SK-N-SH (cell line): ENCODE results near the gene QKI. TPM values are rescaled to one million over a fixed set of nuclear protein-coding genes. Genes with fewer than 3 reads are reported as not detected.

Experiments
- CTCF ChIA-PET: fragments of 300-600, 350-600 bp; formaldehyde crosslinking; extraction: SDS; loops from one replicate; lab custom pipeline; 2021; lab: Yijun Ruan, JAX
- POLR2A ChIA-PET: fragments of 350-600 bp; sonication (Branson Sonifier 250); formaldehyde crosslinking; extraction: SDS; loops from one replicate; lab custom pipeline; 2020; ENCODE audit warnings: antibody characterized with exemption, inconsistent platforms; lab: Yijun Ruan, JAX
- DNase-seq: peaks from one replicate; pipeline ENCODE4 v3.0.0; 2012
- H2AFZ ChIP-seq: fragments of 200-600 bp; sonication (generic); 2 replicates; pipeline ENCODE4 v1.8.1; 2016; ENCODE audit warnings: antibody characterized with exemption, mild to moderate bottlenecking, low read depth
- H3F3A ChIP-seq: fragments of 200-600 bp; sonication (generic); replicated peaks from 2 replicates; pipeline ENCODE3; 2016; ENCODE audit warnings: antibody characterized with exemption, mild to moderate bottlenecking; ENCODE audit not compliant: insufficient read depth
- H3K27ac ChIP-seq, 2 experiments: fragments of 200-500 bp in 1 of 2; fragments of 200-600 bp in 1 of 2; sonication (Bioruptor generic) in 1 of 2; sonication (generic), shearing (Covaris generic) in 1 of 2; 2 replicates each; pipeline versions ENCODE4 v1.5.1 to v1.6.1; 2014 to 2016; ENCODE audit warnings: low read depth in 2 of 2, inconsistent platforms in 1 of 2, low read length in 1 of 2, mild to moderate bottlenecking in 1 of 2, mixed read lengths in 1 of 2
- H3K27me3 ChIP-seq: fragments of 200-600 bp; sonication (generic), shearing (Covaris generic); 2 replicates; pipeline ENCODE4 v1.6.1; 2016; ENCODE audit warnings: mixed run types; ENCODE audit not compliant: insufficient read depth
- H3K36me3 ChIP-seq, 2 experiments: fragments of 200-500 bp in 1 of 2; fragments of 200-600 bp in 1 of 2; sonication (Bioruptor generic) in 1 of 2; sonication (generic) in 1 of 2; replicated peaks in 1 of 2; 2 replicates each; pipeline versions ENCODE3 to v1.5.1; 2014 to 2016; ENCODE audit warnings: low read length in 1 of 2, mild to moderate bottlenecking in 1 of 2; ENCODE audit not compliant: insufficient read depth in 2 of 2, control insufficient read depth in 1 of 2
- H3K4me1 ChIP-seq, 2 experiments: fragments of 200-500 bp in 1 of 2; fragments of 200-600 bp in 1 of 2; sonication (Bioruptor generic) in 1 of 2; sonication (generic), shearing (Covaris generic) in 1 of 2; 2 replicates each; pipeline versions ENCODE4 v1.5.1 to v1.6.1; 2014 to 2016; ENCODE audit warnings: low read depth in 1 of 2, low read length in 1 of 2, mixed run types in 1 of 2; ENCODE audit not compliant: insufficient read depth in 2 of 2, control insufficient read depth in 1 of 2
- H3K4me2 ChIP-seq: fragments of 200-600 bp; sonication (generic), shearing (Covaris generic); 2 replicates; pipeline ENCODE4 v1.6.1; 2017; ENCODE audit warnings: mixed run types
- H3K4me3 ChIP-seq, 2 experiments: fragments of 200-500 bp in 1 of 2; fragments of 200-600 bp in 1 of 2; sonication (Bioruptor generic) in 1 of 2; sonication (generic), shearing (Covaris generic) in 1 of 2; 2 replicates each; pipeline versions ENCODE4 v1.5.1 to v1.8.1; 2014 to 2016; ENCODE audit warnings: low read depth in 2 of 2, inconsistent platforms in 1 of 2, low read length in 1 of 2, mild to moderate bottlenecking in 1 of 2, mixed read lengths in 1 of 2, moderate library complexity in 1 of 2
- H3K79me2 ChIP-seq: fragments of 200-600 bp; sonication (generic); 2 replicates; pipeline ENCODE4 v1.8.1; 2017; ENCODE audit warnings: mild to moderate bottlenecking; ENCODE audit not compliant: insufficient read depth
- H3K9ac ChIP-seq: fragments of 200-600 bp; sonication (generic); 2 replicates; pipeline ENCODE4 v1.6.1; 2017; ENCODE audit warnings: mixed run types
- H3K9me2 ChIP-seq: fragments of 200-600 bp; sonication (generic); 2 replicates; pipeline ENCODE4 v1.6.1; 2017; ENCODE audit warnings: mixed run types
- H3K9me3 ChIP-seq: fragments of 200-600 bp; sonication (generic); 2 replicates; pipeline ENCODE4 v1.6.1; 2017; ENCODE audit warnings: mixed run types, mild to moderate bottlenecking, moderate library complexity
- H4K20me1 ChIP-seq: fragments of 200-600 bp; sonication (generic); 2 replicates; pipeline ENCODE4 v1.6.1; 2017; ENCODE audit warnings: mild to moderate bottlenecking, mixed run types; ENCODE audit not compliant: insufficient read depth
- CTCF ChIP-seq: fragments of 200-600 bp; sonication (generic); IDR thresholded peaks from 2 replicates; pipeline ENCODE4 v1.6.1; 2017; ENCODE audit warnings: antibody characterized with exemption, mild to moderate bottlenecking, moderate library complexity
- EZH2phosphoT487 ChIP-seq: fragments of 200-600 bp; sonication (generic); IDR thresholded peaks from 2 replicates; pipeline ENCODE4 v1.6.1; 2017; ENCODE audit warnings: low read depth, mixed run types, mild to moderate bottlenecking, antibody characterized with exemption, moderate library complexity, borderline replicate concordance
- FOSL2 ChIP-seq: IDR thresholded peaks from 2 replicates; pipeline ENCODE4 v1.4.0; 2012; ENCODE audit warnings: low read depth, mild to moderate bottlenecking, moderate library complexity, borderline replicate concordance
- FOXM1 ChIP-seq: IDR thresholded peaks from 2 replicates; pipeline ENCODE4 v1.4.0; 2012; ENCODE audit warnings: low read depth, mild to moderate bottlenecking
- GABPA ChIP-seq: IDR thresholded peaks from 2 replicates; pipeline ENCODE4 v1.4.0; 2012; ENCODE audit warnings: low read depth, mild to moderate bottlenecking
- IRF3 ChIP-seq: fragments of 150-350 bp; IDR thresholded peaks from 2 replicates; pipeline ENCODE4 v1.6.1; 2016; ENCODE audit warnings: mild to moderate bottlenecking, low read depth, low read length
- JUND ChIP-seq: IDR thresholded peaks from 2 replicates; pipeline ENCODE4 v1.4.0; 2012
- MEF2A ChIP-seq: IDR thresholded peaks from 2 replicates; pipeline ENCODE4 v1.4.0; 2012; ENCODE audit warnings: low read depth, borderline replicate concordance
- MXI1 ChIP-seq: IDR thresholded peaks from 2 replicates; pipeline ENCODE4 v1.6.1; 2012; ENCODE audit warnings: mild to moderate bottlenecking, low read depth, low read length, improper control_type of control experiment
- NFIC ChIP-seq: IDR thresholded peaks from 2 replicates; pipeline ENCODE4 v1.4.0; 2012; ENCODE audit warnings: borderline replicate concordance
- PBX3 ChIP-seq: IDR thresholded peaks from 2 replicates; pipeline ENCODE4; 2012
- POLR2AphosphoS5 ChIP-seq: IDR thresholded peaks from 2 replicates; pipeline ENCODE4 v1.6.1; 2012; ENCODE audit warnings: low read depth, low read length
- RAD21 ChIP-seq: IDR thresholded peaks from 2 replicates; pipeline ENCODE4 v1.6.1; 2012; ENCODE audit warnings: mild to moderate bottlenecking, low read length
- RCOR1 ChIP-seq: fragments of 150-350 bp; IDR thresholded peaks from 2 replicates; pipeline ENCODE4 v1.6.1; 2017; ENCODE audit warnings: antibody characterized with exemption, low read length
- TAF1 ChIP-seq: IDR thresholded peaks from 2 replicates; pipeline ENCODE4 v1.6.1; 2012; ENCODE audit warnings: low read depth, mild to moderate bottlenecking, low read length, moderate library complexity, borderline replicate concordance
- USF2 ChIP-seq: fragments of 150-350 bp; IDR thresholded peaks from 2 replicates; pipeline ENCODE4 v1.6.1; 2017; ENCODE audit warnings: antibody characterized with exemption, low read length, low read depth, borderline replicate concordance
- WGBS: methylation state at CpG from one replicate; pipeline ENCODE4 v1.1.6; 2017; ENCODE audit warnings: low lambda C conversion rate; 5-methylcytosine and 5-hydroxymethylcytosine counted together
- polyA plus RNA-seq, 3 experiments: library from polyadenylated mRNA; depleted of rRNA; stranded (reverse); fragments of >200 nt; gene quantifications; 2 replicates each; pipeline ENCODE4 v1.2.3, GENCODE V29; 2012

QKI gene
- polyA plus RNA-seq, 1 of the 3 experiments (the other 2 are of a cell fraction), result 51.1 TPM

- H3K9me3 ChIP-seq, result no peaks in the 10 kb centered on the region
- DNase-seq, result no peak
- WGBS, result 63% methylated on average over 2 of the region's 2 CpGs
- H4K20me1 ChIP-seq, result no peaks in the 10 kb centered on the region
- H3K4me1 ChIP-seq, result no peaks in the 10 kb centered on the region
- no peaks in the 10 kb centered on the region for H3K9me2 ChIP-seq
- no peaks in the 10 kb centered on the region; the same call in 1 of the 2 replicates for H3K27me3 ChIP-seq
- H3K27ac ChIP-seq, result no peak overlapping the region
- no peaks in the 10 kb centered on the region for H3K79me2 ChIP-seq
- H3K4me3 ChIP-seq, result no peak overlapping the region
- no peak for TF ChIP-seq EZH2phosphoT487
- no peak for TF ChIP-seq GABPA
- TF ChIP-seq PBX3, result no peak
- TF ChIP-seq IRF3, result no peak
- no peak for TF ChIP-seq FOSL2
- H3F3A ChIP-seq, result no peaks in the 10 kb centered on the region
- no peak overlapping the region for H3K9ac ChIP-seq
- no peak overlapping the region for H2AFZ ChIP-seq
- no peaks in the 10 kb centered on the region for H3K36me3 ChIP-seq
- POLR2A ChIA-PET, result no interaction called here
- CTCF ChIA-PET, result no interaction called here
- no peak overlapping the region for H3K4me2 ChIP-seq
Measured at GRCh38 chr6:163599684-163600083, 185.2 kb downstream of the QKI start.

- no peaks in the 10 kb centered on the region; the same call in 1 of the 2 replicates for H3K27me3 ChIP-seq
- H3K9me3 ChIP-seq, result no peaks in the 10 kb centered on the region
- H3K4me1 ChIP-seq, result no peaks in the 10 kb centered on the region
- no peaks in the 10 kb centered on the region for H3K79me2 ChIP-seq
- H3K9me2 ChIP-seq, result no peaks in the 10 kb centered on the region
- 71% methylated on average over 5 of the region's 5 CpGs for WGBS
- no peaks in the 10 kb centered on the region for H3K36me3 ChIP-seq
- no peak overlapping the region for H3K4me3 ChIP-seq
- no peak overlapping the region for H3K4me2 ChIP-seq
- no peak overlapping the region for H3K27ac ChIP-seq
- TF ChIP-seq MXI1, result no peak
- TF ChIP-seq NFIC, result no peak
- H3F3A ChIP-seq, result no peaks in the 10 kb centered on the region
- no peaks in the 10 kb centered on the region for H4K20me1 ChIP-seq
- H3K9ac ChIP-seq, result no peak overlapping the region
- ChIA-PET CTCF (interaction anchor here (0.7 kb wide), 1 partner anchor 9 kb away, joined by 3 read pairs; no protein-coding TSS in a partner anchor), POLR2A (no interaction called here)
- no peak overlapping the region for H2AFZ ChIP-seq
- DNase-seq, result no peak
Measured at GRCh38 chr6:163600331-163600730, 185.8 kb downstream of the QKI start.

- Histone ChIP-seq H3K4me2 (no peak overlapping the region), H2AFZ (no peak overlapping the region), H3F3A (no peaks in the 10 kb centered on the region), H3K9ac (no peak overlapping the region), H3K9me3 (no peaks in the 10 kb centered on the region), H3K79me2 (no peaks in the 10 kb centered on the region), H3K27ac (no peak overlapping the region), H3K4me1 (no peaks in the 10 kb centered on the region), H4K20me1 (no peaks in the 10 kb centered on the region), H3K9me2 (no peaks in the 10 kb centered on the region), H3K27me3 (no peaks in the 10 kb centered on the region; the same call in 1 of the 2 replicates), H3K36me3 (no peaks in the 10 kb centered on the region), H3K4me3 (no peak overlapping the region)
- POLR2A ChIA-PET, result no interaction called here
- no peak for DNase-seq
- 53% methylated on average over 8 of the region's 9 CpGs for WGBS
- TF ChIP-seq MEF2A (no peak), USF2 (no peak), FOXM1 (no peak), JUND (no peak), TAF1 (no peak), RAD21 (no peak), CTCF (no peak), RCOR1 (no peak), POLR2AphosphoS5 (no peak), FOSL2 (no peak)
- CTCF ChIA-PET, result interaction anchor here (0.7 kb wide), 1 partner anchor 9 kb away, joined by 3 read pairs; no protein-coding TSS in a partner anchor
Measured at GRCh38 chr6:163600781-163601180, 186.3 kb downstream of the QKI start.
